GM10248 (cell line): ENCODE measurements around the gene LAMA2.

Experiments used
- CTCF ChIA-PET: fragments of 300-600 bp; sonication (Branson Sonifier 250); formaldehyde crosslinking; extraction: SDS; loops from one replicate; lab custom pipeline; 2021; ENCODE audit warnings: antibody characterized with exemption; lab: Yijun Ruan, JAX
- POLR2A ChIA-PET: fragments of 350-650 bp; sonication (Branson Sonifier 250); formaldehyde crosslinking; extraction: SDS; loops from one replicate; lab custom pipeline; 2020; ENCODE audit warnings: antibody characterized with exemption; lab: Yijun Ruan, JAX
- DNase-seq: peaks from one replicate; pipeline ENCODE4 v3.0.0; 2012; ENCODE audit errors: extremely low spot score
- CTCF ChIP-seq: IDR thresholded peaks from 2 replicates; pipeline ENCODE4 v1.5.1; 2012; ENCODE audit warnings: mild to moderate bottlenecking, low read depth; ENCODE audit errors: extremely low read depth, missing control alignments, control extremely low read depth

Gene LAMA2

GRCh38 chr6:129497481-129498441 is 614.8 kb downstream of the LAMA2 start:
- CTCF ChIA-PET, result interaction anchor here (0.8 to 4.3 kb wide), 17 partner anchors 8 to 1201 kb away, joined by 3 to 26 read pairs (median 5); no protein-coding TSS in a partner anchor
- no peak for DNase-seq
- POLR2A ChIA-PET, result no interaction called here
- TF ChIP-seq CTCF, result no peak

- ChIA-PET POLR2A (no interaction called here), CTCF (interaction anchor here (0.9 to 4.3 kb wide), 17 partner anchors 8 to 1200 kb away, joined by 3 to 26 read pairs (median 5); no protein-coding TSS in a partner anchor)
- DNase-seq, result no peak
- TF ChIP-seq CTCF, result no peak
Observed at GRCh38 chr6:129498541-129498940, 615.6 kb downstream of the LAMA2 start.

GRCh38 chr6:129498950-129499842 is 616.3 kb downstream of the LAMA2 start:
- CTCF ChIA-PET, result interaction anchor here (0.7 to 5.8 kb wide), 41 partner anchors 9 to 1372 kb away, joined by 3 to 65 read pairs (median 4); no protein-coding TSS in a partner anchor
- POLR2A ChIA-PET, result no interaction called here
- DNase-seq, result peak; percentile 32
- TF ChIP-seq CTCF, result peak; percentile 41

- CTCF ChIA-PET, result interaction anchor here (0.7 to 5.8 kb wide), 41 partner anchors 9 to 1371 kb away, joined by 3 to 65 read pairs (median 4); no protein-coding TSS in a partner anchor
- POLR2A ChIA-PET, result no interaction called here
- no peak for TF ChIP-seq CTCF
- no peak for DNase-seq
Observed at GRCh38 chr6:129499843-129500219, 616.9 kb downstream of the LAMA2 start.

GRCh38 chr6:129500958-129501739 is 618.2 kb downstream of the LAMA2 start:
- POLR2A ChIA-PET, result no interaction called here
- CTCF ChIA-PET, result interaction anchor here (0.7 to 5.8 kb wide), 18 partner anchors 9 to 520 kb away, joined by 3 to 65 read pairs (median 4); no protein-coding TSS in a partner anchor
- TF ChIP-seq CTCF, result no peak
- no peak for DNase-seq
